PC-3 (cell line): ENCODE measurements around the gene GIN1.

Experiments used
- EZH2 ChIP-seq: fragments of 300-600 bp; sonication (generic); IDR thresholded peaks from one replicate; pipeline ENCODE4 v1.6.1; 2017; ENCODE audit warnings: antibody characterized with exemption, mild to moderate bottlenecking, low read length; ENCODE audit not compliant: unreplicated experiment
- TF ChIP-seq, protein P1 (sequence below): fragments of 300-600 bp; sonication (generic); conservative IDR thresholded peaks from 2 replicates; pipeline ENCODE4 v1.5.1; 2017; ENCODE audit warnings: antibody characterized with exemption, low read depth, mild to moderate bottlenecking, low read length

DNA sequence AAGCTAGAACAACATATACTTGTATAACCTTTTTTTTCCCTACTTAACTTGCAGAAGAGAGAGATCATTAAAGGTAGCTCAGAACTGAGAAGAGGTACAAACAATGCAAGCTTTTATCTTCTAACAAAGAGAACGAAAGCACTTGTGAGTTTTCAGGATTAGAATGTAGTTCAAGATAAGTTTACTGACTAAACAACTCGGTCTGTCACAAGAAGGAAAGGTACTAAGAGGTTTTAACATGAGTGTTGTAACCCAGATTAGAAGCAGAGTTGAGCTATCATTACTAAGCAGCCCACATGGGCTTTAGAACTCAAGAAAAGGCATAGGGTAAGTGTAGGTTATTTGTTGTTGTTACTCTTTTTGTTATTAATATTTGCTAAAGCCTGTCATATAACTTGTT is 25.2 kb downstream of the GIN1 start:
- TF ChIP-seq, protein P1, sequence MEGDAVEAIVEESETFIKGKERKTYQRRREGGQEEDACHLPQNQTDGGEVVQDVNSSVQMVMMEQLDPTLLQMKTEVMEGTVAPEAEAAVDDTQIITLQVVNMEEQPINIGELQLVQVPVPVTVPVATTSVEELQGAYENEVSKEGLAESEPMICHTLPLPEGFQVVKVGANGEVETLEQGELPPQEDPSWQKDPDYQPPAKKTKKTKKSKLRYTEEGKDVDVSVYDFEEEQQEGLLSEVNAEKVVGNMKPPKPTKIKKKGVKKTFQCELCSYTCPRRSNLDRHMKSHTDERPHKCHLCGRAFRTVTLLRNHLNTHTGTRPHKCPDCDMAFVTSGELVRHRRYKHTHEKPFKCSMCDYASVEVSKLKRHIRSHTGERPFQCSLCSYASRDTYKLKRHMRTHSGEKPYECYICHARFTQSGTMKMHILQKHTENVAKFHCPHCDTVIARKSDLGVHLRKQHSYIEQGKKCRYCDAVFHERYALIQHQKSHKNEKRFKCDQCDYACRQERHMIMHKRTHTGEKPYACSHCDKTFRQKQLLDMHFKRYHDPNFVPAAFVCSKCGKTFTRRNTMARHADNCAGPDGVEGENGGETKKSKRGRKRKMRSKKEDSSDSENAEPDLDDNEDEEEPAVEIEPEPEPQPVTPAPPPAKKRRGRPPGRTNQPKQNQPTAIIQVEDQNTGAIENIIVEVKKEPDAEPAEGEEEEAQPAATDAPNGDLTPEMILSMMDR, result no peak
- no peak for TF ChIP-seq EZH2
